Activated T-cell treated with anti-CD3 and anti-CD28 coated beads, Interleukin-2, amount 50 U/mL, for 1 hour (primary cell): ENCODE results near the gene ZNF451.
"Not testable (repeated sequence)": the region's sequence is repeated elsewhere in the genome, so short reads cannot be mapped to it uniquely, and the experiment has no call there.

Experiments
- DNase-seq: peaks from one replicate; pipeline ENCODE4 v3.0.0-alpha.2; 2020

The ZNF451 gene

GRCh38 chr6:57091375-57091774, 1.4 kb downstream of the ZNF451 start:
- DNase-seq = not testable (repeated sequence)

- no peak for DNase-seq
These were observed 4.7 kb downstream of the ZNF451 start for GRCh38 chr6:57094689-57095088.

DNA sequence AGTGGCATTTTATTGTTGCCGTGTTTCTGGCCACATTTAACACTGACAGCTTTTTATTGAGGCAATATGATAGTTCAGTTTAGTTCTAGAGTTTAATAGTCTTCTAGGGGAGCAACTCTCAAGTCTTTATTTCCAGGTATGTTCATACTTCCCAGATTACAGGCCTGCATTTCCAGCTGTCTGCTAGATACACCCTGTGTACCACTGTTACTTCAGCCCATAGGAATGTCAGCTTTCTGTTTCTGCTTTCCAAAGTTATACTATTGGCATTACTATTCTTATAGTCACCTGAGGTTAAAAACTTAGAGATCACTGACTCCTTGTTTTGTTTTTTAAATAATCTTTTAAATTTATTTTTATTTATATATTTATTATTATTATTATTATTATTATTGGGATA, 7.6 kb downstream of the ZNF451 start:
- no peak for DNase-seq

DNA sequence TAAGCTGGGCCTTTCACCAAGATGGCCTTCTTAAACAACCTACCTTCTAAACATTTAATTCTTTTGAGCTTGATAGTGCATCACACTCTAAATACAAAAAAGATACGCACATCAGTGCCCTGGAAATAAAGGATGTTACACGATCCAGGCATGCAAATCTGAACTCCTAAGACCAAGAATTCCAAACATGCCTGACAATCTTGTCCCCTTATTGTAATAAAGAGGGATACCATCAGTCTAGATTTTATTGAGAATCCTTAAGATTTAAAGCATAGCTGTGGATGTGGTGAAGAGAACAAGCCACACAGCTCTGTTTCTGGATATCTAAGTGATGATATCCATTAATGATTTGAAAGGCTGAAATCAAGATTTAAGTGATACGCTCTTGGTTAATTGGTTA, 13.0 kb downstream of the ZNF451 start:
- no peak for DNase-seq

DNA sequence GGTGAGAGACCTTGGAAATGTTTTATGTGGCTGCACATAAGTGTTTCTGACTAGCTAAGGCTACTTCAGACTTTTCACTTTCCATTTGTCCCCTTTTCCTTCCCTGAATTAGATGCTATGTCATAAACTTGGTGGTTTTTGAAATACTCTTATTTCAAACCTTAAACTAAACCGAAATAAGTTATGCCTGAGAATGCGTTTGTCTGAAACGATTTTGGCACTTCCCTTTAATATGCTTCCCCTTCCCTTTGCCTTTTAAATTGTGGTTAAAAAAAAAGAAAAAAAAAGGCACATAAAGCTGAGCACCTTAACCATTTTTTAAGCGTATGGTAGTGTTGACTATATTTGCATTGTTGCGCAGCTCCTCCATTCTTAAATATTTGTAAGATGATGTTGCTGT, 14.3 kb downstream of the ZNF451 start:
- no peak for DNase-seq

DNA sequence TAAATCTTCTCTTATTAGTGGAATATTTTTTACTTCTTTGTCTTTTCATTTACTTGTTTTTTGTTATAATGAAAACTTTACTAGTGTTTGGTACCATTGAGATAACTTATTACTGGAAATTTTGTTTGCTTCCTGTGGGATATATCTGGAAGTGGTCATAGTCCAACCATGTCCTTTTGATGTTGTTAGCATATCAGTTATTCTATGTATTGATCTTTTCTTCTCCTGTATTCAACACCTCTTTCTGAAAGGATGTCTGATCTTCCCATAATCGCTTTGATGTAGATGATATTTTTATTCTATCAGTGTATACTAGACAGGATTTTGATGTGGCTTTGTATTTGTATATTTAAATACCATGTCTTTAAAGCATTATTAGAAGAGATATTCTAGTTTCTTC, 17.0 kb downstream of the ZNF451 start:
- DNase-seq = no peak

- DNase-seq = no peak
These were observed 18.7 kb downstream of the ZNF451 start for GRCh38 chr6:57108691-57109090.

GRCh38 chr6:57109880-57110279, 19.9 kb downstream of the ZNF451 start:
- DNase-seq = no peak

- no peak for DNase-seq
These were observed 23.1 kb downstream of the ZNF451 start for GRCh38 chr6:57113105-57113504.

- DNase-seq = no peak
These were observed 26.8 kb downstream of the ZNF451 start for GRCh38 chr6:57116776-57117175.

DNA sequence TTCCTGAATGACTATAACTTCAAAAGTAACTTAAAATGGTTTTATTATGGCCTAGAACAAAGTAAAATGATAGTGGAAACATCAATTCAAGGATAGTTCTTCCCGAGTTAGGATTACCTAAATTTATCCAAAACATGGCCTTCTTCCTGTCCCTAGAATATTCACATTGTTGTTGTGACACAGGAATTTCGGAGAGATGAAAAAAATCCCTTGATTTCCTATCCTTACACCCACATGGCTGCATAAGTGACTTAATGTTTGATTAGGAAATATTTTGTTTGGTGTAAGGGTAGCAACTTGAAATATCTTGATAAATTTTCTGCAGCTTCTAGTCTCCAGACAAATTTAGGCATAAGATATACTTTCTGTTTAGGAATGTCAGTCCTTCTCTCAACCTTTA, 27.8 kb downstream of the ZNF451 start:
- DNase-seq = no peak

DNA sequence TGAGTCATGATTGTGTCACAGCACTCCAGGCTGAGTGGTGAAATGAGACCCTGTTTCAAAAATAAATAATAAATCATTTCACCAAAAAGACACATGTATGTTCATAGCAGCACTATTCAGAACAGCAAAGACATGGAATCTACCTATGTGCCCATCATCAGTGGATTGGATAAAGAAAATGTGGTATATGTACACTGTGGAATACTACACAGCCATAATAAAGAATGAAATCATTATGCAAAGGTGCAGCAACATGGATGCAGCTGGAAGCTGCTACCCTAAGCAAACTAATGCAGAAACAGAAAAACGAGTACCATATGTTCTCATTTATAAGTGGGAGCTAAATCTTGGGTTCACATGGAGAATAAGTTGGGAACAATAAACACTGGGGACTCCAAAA, 33.1 kb downstream of the ZNF451 start:
- DNase-seq = no peak

DNA sequence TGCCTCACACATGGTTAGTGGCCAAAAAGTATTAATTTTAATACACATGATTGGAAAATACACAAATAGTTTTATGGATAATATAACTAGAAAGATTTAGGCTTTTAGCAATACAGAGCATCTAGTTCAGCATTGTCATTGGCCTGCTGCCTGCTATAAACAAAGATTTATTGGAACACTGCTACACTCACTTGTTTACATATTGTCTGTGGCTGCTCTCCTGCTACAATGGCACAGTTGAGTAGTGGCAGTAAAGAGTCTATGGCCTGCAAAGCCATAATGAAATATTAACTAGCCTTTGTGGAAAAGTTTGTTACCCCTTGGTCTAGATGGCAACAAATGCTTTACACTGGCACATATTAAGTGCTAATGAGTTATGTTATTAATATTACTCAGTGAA, 37.8 kb downstream of the ZNF451 start:
- no peak for DNase-seq

DNA sequence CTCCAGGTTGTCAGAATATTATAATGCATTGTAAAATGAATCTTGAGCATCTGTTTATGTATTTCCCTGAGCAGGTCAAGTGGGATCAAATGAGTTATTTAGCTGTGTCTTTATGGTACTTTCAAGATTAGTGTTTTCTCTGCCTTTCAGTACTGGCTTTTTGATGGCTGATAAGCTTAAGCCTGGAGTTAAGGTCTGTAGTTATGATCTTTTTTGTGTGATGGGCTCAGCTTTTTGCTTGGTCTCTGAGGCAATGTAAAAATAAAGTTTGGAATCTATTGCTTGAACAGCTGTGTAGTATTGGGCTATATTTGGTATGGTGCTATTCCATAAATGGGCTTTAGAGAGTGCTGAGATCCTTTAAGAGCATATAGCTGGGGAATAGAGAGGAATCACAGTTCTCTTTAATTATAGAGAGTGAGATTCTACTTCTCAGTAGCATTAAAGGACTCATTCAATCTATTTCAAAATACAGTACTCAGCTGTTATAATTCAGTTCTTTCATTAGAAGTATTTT, 40.7 kb downstream of the ZNF451 start:
- DNase-seq = no peak

- DNase-seq = no peak
These were observed 45.0 kb downstream of the ZNF451 start for GRCh38 chr6:57134954-57135353.

DNA sequence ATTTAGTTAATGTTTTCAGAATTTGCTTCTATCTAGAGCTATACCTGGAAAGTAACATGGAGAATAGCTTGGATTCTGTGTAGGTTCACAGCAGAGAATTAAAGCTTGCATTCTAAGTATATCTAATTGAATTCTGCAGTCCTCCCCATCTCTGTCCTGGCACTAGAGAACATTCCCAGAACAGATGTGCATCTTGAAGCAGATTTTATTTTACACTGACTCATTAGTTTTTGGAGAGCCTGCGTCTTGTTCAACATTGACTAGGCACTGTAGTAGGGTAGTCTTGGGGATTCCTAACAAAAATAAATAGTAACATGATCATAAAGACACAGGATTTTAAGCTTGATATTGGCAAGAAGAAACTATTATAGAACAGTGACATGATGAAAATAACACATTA, 45.9 kb downstream of the ZNF451 start:
- no peak for DNase-seq

GRCh38 chr6:57137350-57137749, 47.4 kb downstream of the ZNF451 start:
- DNase-seq = no peak

DNA sequence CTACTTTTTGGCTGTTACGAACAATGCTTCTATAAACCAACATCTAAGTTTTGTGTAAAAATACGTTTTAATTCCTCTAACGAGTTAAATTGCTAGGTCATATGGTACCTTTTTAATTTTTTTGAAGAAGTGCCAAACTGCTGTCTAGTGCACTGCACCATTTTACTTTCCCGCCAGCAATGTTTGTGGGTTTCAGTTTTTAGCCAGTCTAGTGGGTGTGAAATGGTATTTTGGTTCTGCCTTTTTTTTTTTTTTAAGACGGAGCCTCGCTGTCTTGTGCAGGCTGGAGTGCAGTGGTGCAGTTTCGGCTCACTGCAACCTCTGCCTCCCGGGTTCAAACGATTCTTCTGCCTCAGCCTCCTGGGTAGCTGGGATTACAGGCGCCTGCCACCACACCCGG, 48.0 kb downstream of the ZNF451 start:
- DNase-seq = no peak

DNA sequence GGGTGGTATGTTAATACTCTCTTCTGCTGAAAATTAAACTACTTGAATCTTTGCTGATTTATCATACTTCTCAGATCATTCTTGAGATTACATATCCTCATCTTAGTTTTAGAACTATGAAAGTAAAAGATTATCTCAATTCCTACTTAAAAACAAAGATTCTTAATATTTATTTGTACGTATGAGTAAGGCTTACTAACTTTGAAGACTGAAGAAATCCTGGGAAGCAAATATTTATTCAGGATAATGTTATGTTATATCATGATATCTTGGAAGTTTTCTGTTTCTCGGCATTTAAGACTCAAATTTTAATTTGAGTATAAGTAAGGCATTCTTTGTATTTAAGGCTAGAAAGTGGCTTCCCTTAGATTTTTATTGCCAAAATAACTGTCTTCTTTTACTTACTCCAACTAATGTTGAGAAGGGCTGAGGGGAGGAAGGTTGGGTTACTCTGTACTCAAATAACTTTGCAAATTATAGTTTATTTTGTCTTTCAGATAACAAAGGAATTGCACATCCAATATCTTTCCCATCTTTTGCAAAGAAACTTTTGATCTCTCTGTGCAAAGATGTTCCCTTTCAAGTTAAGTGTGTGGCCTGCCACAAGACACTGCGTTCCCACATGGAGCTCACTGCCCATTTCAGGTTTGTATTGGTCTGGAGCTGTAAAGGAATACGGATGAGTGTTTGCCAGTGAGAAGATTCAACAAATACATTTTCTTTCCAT, 51.6 kb downstream of the ZNF451 start:
- DNase-seq = no peak

DNA sequence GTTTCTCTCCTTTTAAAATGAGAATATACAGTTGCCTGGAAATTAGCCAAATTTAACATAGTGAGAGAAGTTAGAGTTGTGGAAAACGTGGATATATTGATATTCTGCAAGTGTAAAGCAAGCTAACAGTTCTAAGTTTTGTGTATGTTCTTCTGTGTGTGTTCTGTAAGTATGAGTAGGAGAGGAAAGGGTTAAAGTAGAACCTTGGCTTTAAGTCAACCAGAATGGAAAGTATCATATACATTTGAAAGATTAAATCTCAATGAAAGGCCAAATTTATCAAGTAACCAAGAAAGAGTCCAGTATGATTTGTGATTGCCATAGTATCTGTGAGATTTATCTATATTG, 52.2 kb downstream of the ZNF451 start:
- no peak for DNase-seq

DNA sequence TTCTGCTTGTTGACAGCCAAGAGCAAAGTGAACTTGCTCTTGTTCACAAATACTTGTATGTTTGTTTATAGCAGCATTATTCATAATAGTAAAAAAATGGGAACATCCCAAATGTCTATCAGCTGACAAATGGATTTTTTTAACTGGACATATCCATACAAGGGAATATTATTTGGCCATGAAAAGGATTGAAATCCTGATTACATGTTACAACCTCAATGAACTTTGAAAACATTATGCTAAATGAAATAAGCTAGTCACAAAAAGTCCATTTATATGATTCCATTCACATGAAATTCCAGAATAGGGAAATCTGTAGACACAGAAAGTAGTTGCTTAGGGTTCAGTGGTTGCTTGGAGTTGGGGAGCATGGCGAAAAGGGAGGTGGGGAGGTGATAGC, 53.7 kb downstream of the ZNF451 start:
- no peak for DNase-seq

DNA sequence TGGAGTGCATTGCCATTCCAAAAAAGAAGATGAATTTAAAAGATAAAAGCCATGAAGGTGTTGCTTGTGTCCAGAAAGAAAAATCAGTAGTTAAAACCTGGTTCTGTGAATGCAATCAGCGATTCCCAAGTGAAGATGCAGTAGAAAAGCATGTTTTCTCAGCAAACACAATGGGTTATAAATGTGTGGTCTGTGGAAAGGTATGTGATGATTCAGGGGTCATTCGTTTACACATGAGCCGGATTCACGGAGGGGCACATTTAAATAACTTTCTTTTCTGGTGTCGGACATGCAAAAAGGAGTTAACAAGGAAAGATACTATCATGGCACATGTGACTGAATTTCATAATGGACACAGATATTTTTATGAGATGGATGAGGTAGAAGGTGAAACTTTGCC, 57.4 kb downstream of the ZNF451 start:
- no peak for DNase-seq

GRCh38 chr6:57147955-57148858, 58.2 kb downstream of the ZNF451 start:
- no peak for DNase-seq

GRCh38 chr6:57158658-57159057, 68.7 kb downstream of the ZNF451 start:
- DNase-seq = no peak
